ENCODE measurements around the gene PLXNA3. TPM values are rescaled to one million over a fixed set of nuclear protein-coding genes. Genes with fewer than 3 reads are reported as not detected.

The PLXNA3 gene
- polyA plus RNA-seq, 1 of the 3 experiments (the other 2 are of a cell fraction) = 33.2 TPM

DNA sequence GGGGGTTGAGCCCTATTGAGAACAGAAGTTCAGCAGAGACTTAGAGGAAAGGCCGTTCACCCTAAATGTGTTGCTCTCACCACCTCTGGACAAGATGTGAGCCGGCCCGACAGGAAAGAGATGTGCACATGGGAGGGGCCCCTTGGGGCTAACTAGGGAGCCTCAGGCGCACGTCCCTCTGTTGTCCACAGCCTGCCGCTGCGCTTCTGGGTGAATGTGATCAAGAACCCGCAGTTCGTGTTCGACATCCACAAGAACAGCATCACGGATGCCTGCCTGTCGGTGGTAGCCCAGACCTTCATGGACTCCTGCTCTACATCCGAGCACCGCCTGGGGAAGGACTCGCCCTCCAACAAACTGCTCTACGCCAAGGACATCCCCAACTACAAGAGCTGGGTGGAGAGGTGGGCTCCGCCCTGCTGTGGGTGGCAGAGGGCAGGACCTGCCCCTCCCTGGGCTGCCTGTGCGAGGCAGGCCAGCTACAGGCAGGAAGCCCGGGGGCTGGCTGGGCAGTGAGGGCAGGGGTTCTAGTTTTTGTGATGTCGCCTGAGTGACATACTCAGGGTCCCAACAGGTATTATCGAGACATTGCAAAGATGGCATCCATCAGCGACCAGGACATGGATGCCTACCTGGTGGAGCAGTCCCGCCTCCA, 13.0 kb downstream of the PLXNA3 start:
- no peak overlapping the region for H2AFZ ChIP-seq (ENCODE audit: low read depth)
- no peaks in the 10 kb centered on the region for H3K9me3 ChIP-seq
- H3K4me3 ChIP-seq (ENCODE audit: low read depth in 2 of 2, low read length in 1 of 2) = no peak overlapping the region
- H4K20me1 ChIP-seq (ENCODE audit: insufficient read depth) = 0 out of 2 replicates have a peak, but pooled peaks cover 8% of the 10 kb centered on the region
- WGBS (ENCODE audit: low lambda C conversion rate) = 46% methylated on average over 21 of the region's 23 CpGs
- H3K4me1 ChIP-seq (ENCODE audit: control insufficient read depth in 1 of 2, insufficient read depth in 2 of 2, low read depth in 1 of 2, low read length in 1 of 2) = no peaks in the 10 kb centered on the region
- H3K4me2 ChIP-seq = no peak overlapping the region
- peaks cover 13% of the 10 kb centered on the region for H3K27me3 ChIP-seq (ENCODE audit: insufficient read depth)
- H3K36me3 ChIP-seq (replicated peaks in 1 of 2; ENCODE audit: control insufficient read depth in 1 of 2, insufficient read depth in 2 of 2, low read length in 1 of 2) = peaks cover 0 to 18% of the 10 kb centered on the region in 2 experiments
- peaks cover under 1% of the 10 kb centered on the region for H3F3A ChIP-seq (replicated peaks; ENCODE audit: insufficient read depth)
- H3K9me2 ChIP-seq = no peaks in the 10 kb centered on the region
- no peak overlapping the region for H3K27ac ChIP-seq (ENCODE audit: low read depth in 2 of 2, low read length in 1 of 2)
- H3K79me2 ChIP-seq (ENCODE audit: insufficient read depth) = no peaks in the 10 kb centered on the region
- ChIA-PET CTCF (no interaction called here), POLR2A (no interaction called here)
- DNase-seq = no peak
- TF ChIP-seq YY1 (IDR thresholded peaks at IDR 0.05; ENCODE audit: low read depth) (no peak), MEF2A (IDR thresholded peaks at IDR 0.05; ENCODE audit: borderline replicate concordance, low read depth) (no peak), CHD2 (IDR thresholded peaks at IDR 0.05; ENCODE audit: low read length, partially characterized antibody) (no peak), GATA2 (CRISPR knock-in tag; IDR thresholded peaks at IDR 0.05) (no peak), FOSL2 (IDR thresholded peaks at IDR 0.05; ENCODE audit: borderline replicate concordance, low read depth) (no peak), JUND (IDR thresholded peaks at IDR 0.05) (no peak), EZH2phosphoT487 (IDR thresholded peaks at IDR 0.05; ENCODE audit: borderline replicate concordance, low read depth) (no peak), TAF1 (IDR thresholded peaks at IDR 0.05; ENCODE audit: borderline replicate concordance, low read depth, low read length) (no peak), GABPA (IDR thresholded peaks at IDR 0.05; ENCODE audit: low read depth) (no peak), RAD21 (IDR thresholded peaks at IDR 0.05; ENCODE audit: low read length) (no peak), FOXJ3 (CRISPR knock-in tag; IDR thresholded peaks at IDR 0.05) (no peak)
- TF ChIP-seq, protein P1, sequence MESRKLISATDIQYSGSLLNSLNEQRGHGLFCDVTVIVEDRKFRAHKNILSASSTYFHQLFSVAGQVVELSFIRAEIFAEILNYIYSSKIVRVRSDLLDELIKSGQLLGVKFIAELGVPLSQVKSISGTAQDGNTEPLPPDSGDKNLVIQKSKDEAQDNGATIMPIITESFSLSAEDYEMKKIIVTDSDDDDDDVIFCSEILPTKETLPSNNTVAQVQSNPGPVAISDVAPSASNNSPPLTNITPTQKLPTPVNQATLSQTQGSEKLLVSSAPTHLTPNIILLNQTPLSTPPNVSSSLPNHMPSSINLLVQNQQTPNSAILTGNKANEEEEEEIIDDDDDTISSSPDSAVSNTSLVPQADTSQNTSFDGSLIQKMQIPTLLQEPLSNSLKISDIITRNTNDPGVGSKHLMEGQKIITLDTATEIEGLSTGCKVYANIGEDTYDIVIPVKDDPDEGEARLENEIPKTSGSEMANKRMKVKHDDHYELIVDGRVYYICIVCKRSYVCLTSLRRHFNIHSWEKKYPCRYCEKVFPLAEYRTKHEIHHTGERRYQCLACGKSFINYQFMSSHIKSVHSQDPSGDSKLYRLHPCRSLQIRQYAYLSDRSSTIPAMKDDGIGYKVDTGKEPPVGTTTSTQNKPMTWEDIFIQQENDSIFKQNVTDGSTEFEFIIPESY (IDR thresholded peaks at IDR 0.05; ENCODE audit: borderline replicate concordance, low read depth) = no peak
- TF ChIP-seq, protein P2, sequence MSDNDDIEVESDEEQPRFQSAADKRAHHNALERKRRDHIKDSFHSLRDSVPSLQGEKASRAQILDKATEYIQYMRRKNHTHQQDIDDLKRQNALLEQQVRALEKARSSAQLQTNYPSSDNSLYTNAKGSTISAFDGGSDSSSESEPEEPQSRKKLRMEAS (IDR thresholded peaks at IDR 0.05; ENCODE audit: low read depth) = no peak
- TF ChIP-seq, protein P3, sequence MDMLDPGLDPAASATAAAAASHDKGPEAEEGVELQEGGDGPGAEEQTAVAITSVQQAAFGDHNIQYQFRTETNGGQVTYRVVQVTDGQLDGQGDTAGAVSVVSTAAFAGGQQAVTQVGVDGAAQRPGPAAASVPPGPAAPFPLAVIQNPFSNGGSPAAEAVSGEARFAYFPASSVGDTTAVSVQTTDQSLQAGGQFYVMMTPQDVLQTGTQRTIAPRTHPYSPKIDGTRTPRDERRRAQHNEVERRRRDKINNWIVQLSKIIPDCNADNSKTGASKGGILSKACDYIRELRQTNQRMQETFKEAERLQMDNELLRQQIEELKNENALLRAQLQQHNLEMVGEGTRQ (IDR thresholded peaks at IDR 0.05; ENCODE audit: borderline replicate concordance, low read depth, low read length) = no peak
- TF ChIP-seq, protein P4, sequence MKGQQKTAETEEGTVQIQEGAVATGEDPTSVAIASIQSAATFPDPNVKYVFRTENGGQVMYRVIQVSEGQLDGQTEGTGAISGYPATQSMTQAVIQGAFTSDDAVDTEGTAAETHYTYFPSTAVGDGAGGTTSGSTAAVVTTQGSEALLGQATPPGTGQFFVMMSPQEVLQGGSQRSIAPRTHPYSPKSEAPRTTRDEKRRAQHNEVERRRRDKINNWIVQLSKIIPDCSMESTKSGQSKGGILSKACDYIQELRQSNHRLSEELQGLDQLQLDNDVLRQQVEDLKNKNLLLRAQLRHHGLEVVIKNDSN (IDR thresholded peaks at IDR 0.05; ENCODE audit: borderline replicate concordance, low read depth) = no peak
- TF ChIP-seq, protein P5, sequence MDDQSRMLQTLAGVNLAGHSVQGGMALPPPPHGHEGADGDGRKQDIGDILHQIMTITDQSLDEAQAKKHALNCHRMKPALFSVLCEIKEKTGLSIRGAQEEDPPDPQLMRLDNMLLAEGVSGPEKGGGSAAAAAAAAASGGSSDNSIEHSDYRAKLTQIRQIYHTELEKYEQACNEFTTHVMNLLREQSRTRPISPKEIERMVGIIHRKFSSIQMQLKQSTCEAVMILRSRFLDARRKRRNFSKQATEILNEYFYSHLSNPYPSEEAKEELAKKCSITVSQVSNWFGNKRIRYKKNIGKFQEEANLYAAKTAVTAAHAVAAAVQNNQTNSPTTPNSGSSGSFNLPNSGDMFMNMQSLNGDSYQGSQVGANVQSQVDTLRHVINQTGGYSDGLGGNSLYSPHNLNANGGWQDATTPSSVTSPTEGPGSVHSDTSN (IDR thresholded peaks at IDR 0.05) = no peak
- H3K9ac ChIP-seq = no peak overlapping the region

Data from SK-N-SH (cell line).